PFSK-1 (cell line): ENCODE results near the gene ACTG1.

Experiments used
- FOXP2 ChIP-seq: optimal IDR thresholded peaks from 2 replicates; pipeline ENCODE3; 2011; ENCODE audit warnings: borderline replicate concordance, control low read depth, inconsistent platforms; ENCODE audit not compliant: insufficient read depth; ENCODE audit errors: extremely low read length, extremely low read depth
- POLR2AphosphoS5 ChIP-seq: IDR thresholded peaks from 2 replicates; pipeline ENCODE4 v1.6.1; 2012; ENCODE audit warnings: low read depth, mild to moderate bottlenecking, control low read depth, low read length, moderate library complexity
- SIN3A ChIP-seq: IDR thresholded peaks from 2 replicates; pipeline ENCODE4 v1.6.1; 2012; ENCODE audit warnings: mild to moderate bottlenecking, low read length, moderate library complexity, borderline replicate concordance; ENCODE audit not compliant: insufficient read depth
- TAF1 ChIP-seq: IDR thresholded peaks from 2 replicates; pipeline ENCODE4 v1.6.1; 2012; ENCODE audit warnings: low read length, control low read depth, borderline replicate concordance; ENCODE audit not compliant: insufficient read depth
- TF ChIP-seq, protein P1 (sequence below), 2 experiments: IDR thresholded peaks; 2 replicates each; pipeline versions ENCODE4 v1.6.1 to v1.8.0; 2011 to 2012; ENCODE audit warnings: low read depth in 2 of 2, low read length in 2 of 2, control low read depth in 1 of 2, inconsistent platforms in 1 of 2, mild to moderate bottlenecking in 1 of 2, moderate library complexity in 1 of 2; ENCODE audit not compliant: insufficient read depth in 1 of 2

The ACTG1 gene

DNA sequence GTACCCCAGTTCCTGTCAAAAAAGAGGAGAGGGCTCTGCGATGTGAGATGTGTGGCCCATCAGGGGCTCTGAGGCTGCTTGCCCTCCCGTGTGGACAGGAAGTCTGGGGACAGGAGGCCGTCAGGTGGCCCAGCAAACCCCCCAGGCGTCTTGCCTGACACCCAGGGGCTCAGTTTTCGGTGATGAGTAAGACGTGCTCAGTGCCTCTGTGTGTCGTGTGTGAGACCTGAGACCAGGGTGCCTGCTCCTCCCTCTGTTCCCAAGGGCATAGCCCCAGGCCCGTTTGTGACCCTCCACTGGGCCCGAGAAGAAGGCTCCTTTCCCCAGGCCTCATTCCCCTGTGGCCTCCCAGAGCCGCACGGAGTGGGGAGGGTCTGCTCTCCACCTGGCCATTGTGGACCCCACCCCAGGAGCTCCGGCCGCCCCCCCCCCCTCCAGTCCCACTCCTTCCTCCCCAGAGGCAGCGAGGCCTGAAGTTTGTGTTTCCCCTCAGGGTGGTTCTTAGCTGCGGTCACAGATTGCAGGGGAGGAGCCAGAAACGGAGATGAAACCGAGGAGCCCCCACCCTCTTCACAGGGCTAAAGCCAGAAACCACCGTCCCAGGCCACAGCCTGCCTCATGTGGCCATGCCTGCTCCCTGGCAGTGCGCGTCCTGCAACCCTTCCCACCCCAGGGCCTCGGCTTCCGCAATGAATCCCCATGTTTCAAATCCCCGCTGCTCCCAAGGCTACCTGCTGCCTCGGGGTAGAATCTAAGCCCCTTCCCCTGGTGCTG is 4.9 kb upstream of the ACTG1 start:
- TF ChIP-seq POLR2AphosphoS5, result no peak
- TF ChIP-seq, protein P1, sequence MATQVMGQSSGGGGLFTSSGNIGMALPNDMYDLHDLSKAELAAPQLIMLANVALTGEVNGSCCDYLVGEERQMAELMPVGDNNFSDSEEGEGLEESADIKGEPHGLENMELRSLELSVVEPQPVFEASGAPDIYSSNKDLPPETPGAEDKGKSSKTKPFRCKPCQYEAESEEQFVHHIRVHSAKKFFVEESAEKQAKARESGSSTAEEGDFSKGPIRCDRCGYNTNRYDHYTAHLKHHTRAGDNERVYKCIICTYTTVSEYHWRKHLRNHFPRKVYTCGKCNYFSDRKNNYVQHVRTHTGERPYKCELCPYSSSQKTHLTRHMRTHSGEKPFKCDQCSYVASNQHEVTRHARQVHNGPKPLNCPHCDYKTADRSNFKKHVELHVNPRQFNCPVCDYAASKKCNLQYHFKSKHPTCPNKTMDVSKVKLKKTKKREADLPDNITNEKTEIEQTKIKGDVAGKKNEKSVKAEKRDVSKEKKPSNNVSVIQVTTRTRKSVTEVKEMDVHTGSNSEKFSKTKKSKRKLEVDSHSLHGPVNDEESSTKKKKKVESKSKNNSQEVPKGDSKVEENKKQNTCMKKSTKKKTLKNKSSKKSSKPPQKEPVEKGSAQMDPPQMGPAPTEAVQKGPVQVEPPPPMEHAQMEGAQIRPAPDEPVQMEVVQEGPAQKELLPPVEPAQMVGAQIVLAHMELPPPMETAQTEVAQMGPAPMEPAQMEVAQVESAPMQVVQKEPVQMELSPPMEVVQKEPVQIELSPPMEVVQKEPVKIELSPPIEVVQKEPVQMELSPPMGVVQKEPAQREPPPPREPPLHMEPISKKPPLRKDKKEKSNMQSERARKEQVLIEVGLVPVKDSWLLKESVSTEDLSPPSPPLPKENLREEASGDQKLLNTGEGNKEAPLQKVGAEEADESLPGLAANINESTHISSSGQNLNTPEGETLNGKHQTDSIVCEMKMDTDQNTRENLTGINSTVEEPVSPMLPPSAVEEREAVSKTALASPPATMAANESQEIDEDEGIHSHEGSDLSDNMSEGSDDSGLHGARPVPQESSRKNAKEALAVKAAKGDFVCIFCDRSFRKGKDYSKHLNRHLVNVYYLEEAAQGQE (IDR thresholded peaks at IDR 0.05; ENCODE audit: insufficient read depth in 1 of 2, low read depth in 2 of 2, low read length in 2 of 2), result no peak
- TF ChIP-seq TAF1, result no peak
- no peak for TF ChIP-seq FOXP2
- TF ChIP-seq SIN3A, result no peak

DNA sequence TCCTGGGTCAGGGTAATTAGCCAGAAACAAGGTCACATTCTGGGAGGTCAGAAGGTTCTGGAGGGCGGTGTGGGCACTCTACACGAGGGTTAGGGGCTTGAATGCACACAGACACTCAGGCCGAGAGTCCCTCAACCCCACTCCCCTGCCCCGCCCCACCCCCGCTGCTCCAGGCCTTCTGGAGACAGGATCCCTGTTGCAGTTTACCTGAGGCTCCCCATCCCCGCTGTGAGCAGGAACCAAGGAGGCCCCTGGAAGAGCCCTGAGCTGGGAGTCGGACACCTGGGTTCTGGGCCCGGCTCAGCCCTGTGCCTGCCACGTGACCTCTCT is 4.4 kb upstream of the ACTG1 start:
- TF ChIP-seq, protein P1 (IDR thresholded peaks at IDR 0.05; ENCODE audit: insufficient read depth in 1 of 2, low read depth in 2 of 2, low read length in 2 of 2), result no peak
- TF ChIP-seq TAF1, result no peak
- no peak for TF ChIP-seq POLR2AphosphoS5
- TF ChIP-seq SIN3A, result no peak
- TF ChIP-seq FOXP2, result no peak

DNA sequence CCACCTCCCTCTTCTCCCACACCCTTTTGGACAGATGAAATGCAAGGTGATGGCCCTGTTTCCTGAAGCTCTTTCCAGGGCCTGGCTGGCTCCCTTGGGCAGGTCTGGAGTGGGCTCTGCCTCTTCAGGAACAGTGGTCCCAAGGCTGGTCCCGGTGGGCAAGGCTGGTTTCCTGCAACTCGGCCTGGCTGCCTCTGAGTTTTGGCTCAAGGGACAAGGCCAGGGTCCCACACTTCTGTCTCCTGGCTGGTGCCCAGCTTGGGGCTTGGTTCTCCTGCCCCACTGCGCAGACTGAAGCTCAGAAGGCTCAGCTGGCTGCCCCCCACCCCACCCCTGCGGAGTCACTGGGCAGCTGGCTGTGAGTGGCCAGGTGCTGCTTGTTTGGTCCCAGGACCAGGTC is 3.8 kb upstream of the ACTG1 start:
- no peak for TF ChIP-seq SIN3A

DNA sequence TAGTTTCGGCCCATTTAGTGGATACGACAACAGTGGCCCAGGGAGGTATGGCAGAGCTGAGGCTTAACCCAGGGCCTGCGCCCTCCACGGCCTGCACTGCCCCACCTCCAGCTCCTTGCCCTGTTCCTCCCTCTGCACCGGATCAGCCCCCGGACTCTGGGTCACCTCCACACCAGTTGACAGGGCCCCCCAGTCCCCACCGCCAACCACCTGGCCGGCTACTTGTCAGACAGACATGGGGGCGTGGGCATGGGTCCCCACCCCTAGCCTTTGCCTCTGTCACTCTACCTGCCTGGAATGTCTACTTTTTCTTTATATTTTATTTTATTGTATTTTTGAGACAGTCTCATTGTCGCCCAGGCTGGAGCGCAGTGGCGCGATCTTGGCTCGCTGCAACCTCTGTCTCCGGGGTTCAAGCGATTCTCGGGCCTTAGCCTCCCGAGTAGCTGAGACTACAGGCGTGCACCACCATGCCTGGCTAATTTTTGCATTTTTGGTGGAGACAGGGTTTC is 3.0 kb upstream of the ACTG1 start:
- TF ChIP-seq POLR2AphosphoS5 (no peak), TAF1 (no peak), SIN3A (no peak), FOXP2 (no peak)
- TF ChIP-seq, protein P1 (IDR thresholded peaks at IDR 0.05; ENCODE audit: insufficient read depth in 1 of 2, low read depth in 2 of 2, low read length in 2 of 2), result no peak

DNA sequence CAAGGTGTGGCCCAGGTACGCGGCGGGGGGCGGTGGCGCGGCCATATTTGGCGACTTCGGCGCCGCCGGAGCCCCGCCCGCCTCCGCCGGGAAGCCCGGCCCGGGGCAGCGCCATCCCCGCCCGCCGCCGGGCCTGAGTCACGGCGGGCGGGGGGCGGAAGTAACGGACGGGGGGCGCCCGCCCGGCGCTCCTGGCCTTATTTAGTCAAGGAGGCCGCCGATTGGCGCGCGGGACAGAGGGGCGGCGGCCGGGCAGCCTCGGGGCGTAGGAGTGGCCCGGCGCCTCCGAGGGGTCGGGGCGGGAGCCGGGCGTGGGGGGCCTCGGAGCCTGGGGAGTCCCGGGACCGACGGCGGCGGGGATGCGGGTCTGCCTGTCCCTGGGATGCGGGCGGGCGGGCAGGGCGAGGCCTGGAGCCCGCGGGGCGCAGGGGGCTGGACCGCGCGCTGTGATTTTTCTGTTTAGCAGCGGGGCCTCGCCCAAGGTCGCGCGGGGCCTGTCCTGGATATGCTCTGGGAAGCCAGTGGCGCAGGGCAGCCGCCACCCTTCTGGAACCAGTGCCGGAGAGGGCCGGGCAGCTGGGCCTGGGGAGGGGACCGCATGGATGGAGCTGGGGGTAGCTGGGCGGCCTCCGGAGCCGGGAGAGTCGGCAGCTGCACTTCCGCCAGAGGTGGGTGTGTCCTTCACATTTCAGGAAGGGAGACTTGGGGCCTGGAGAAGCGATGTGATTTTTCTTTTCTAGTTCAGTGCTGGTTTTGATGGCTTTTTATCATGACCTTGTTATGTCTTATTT is 2.3 kb upstream of the ACTG1 start:
- TF ChIP-seq FOXP2 (peak; percentile 58), TAF1 (no peak), SIN3A (peak; percentile 94; the same call in 1 of the 2 replicates)

DNA sequence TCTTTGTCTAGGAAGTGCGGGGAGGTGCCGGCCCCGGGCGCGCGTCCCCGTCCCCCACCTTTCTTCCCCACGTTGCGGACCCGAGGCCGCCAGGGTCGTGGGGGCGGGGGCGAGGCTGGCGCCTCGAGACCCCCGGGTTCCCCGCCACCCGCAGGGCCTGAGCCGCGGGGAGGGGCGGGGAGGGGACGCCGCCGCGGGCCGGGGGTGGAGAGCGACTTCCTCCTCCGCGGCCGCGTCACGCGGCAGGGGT is 1.8 kb upstream of the ACTG1 start:
- no peak for TF ChIP-seq TAF1
- TF ChIP-seq, protein P1 (IDR thresholded peaks at IDR 0.05; ENCODE audit: insufficient read depth in 1 of 2, low read depth in 2 of 2, low read length in 2 of 2), result no peak
- TF ChIP-seq FOXP2, result no peak
- TF ChIP-seq POLR2AphosphoS5, result no peak
- no peak for TF ChIP-seq SIN3A
